ENCODE measurements around the gene SLC35F1. TPM values are rescaled to one million over a fixed set of nuclear protein-coding genes. Genes with fewer than 3 reads are reported as not detected.

SLC35F1 gene
- total RNA-seq, 1 experiment from 2014 or later, result 4.3 TPM

- Histone ChIP-seq H3K9me3 (ENCODE audit: control insufficient read depth, low read depth, low read length) (no peaks in the 10 kb centered on the region), H2BK12ac (ENCODE audit: insufficient read length, low read depth, low read length) (no peak overlapping the region), H2BK20ac (ENCODE audit: low read depth, low read length, poor library complexity, severe bottlenecking) (no peak overlapping the region), H3K4ac (ENCODE audit: low read depth, low read length) (no peak overlapping the region), H4K5ac (ENCODE audit: insufficient read length, low read depth, low read length) (no peak overlapping the region), H3K4me2 (ENCODE audit: insufficient read depth, insufficient read length, low read length) (no peak overlapping the region), H3K9ac (ENCODE audit: extremely low read depth, insufficient read length, low read length) (no peak overlapping the region), H4K20me1 (ENCODE audit: control insufficient read depth, insufficient read depth, insufficient read length) (no peaks in the 10 kb centered on the region), H2BK15ac (ENCODE audit: low read depth, low read length) (no peak overlapping the region), H3K14ac (ENCODE audit: insufficient read depth, low read length) (no peak overlapping the region), H3K4me1 (ENCODE audit: insufficient read depth, low read length) (no peaks in the 10 kb centered on the region), H2BK120ac (ENCODE audit: low read depth, low read length, poor library complexity, severe bottlenecking) (no peak overlapping the region), H3K79me1 (ENCODE audit: insufficient read depth, low read depth, low read length, poor library complexity, severe bottlenecking) (no peaks in the 10 kb centered on the region), H3K23me2 (ENCODE audit: insufficient read length, low read depth, low read length, poor library complexity, severe bottlenecking) (no peaks in the 10 kb centered on the region), H4K91ac (ENCODE audit: insufficient read length, low read depth, low read length) (no peak overlapping the region), H3T11ph (ENCODE audit: low read length) (no peak overlapping the region), H3K23ac (ENCODE audit: insufficient read length, low read depth, low read length) (no peak overlapping the region), H3K79me2 (ENCODE audit: insufficient read depth, low read length) (no peaks in the 10 kb centered on the region), H2AFZ (ENCODE audit: low read length) (no peak overlapping the region), H2AK5ac (ENCODE audit: insufficient read length, low read length) (no peak overlapping the region), H4K8ac (replicated peaks; ENCODE audit: insufficient read length, low read depth, low read length) (no peak overlapping the region), H3K27ac (ENCODE audit: insufficient read length, low read depth, low read length) (no peak overlapping the region), H3K18ac (ENCODE audit: insufficient read length, low read depth, low read length) (no peak overlapping the region), H3K56ac (ENCODE audit: insufficient read length, low read depth, low read length) (no peak overlapping the region), H2BK5ac (ENCODE audit: insufficient read length, low read length) (no peak overlapping the region), H3K27me3 (ENCODE audit: insufficient read depth, low read length) (no peaks in the 10 kb centered on the region)
- no CpG with 5 or more reads among the region's 2 CpGs for WGBS (ENCODE audit: extremely low coverage, insufficient read length, low lambda C conversion rate)
- H3K4me1 Mint-ChIP-seq, result no peaks in the 10 kb centered on the region
- no peak for TF ChIP-seq CTCF (conservative IDR thresholded peaks at IDR 0.05)
- H3K4me3 Mint-ChIP-seq, result no peak overlapping the region
- H3K27me3 Mint-ChIP-seq (ENCODE audit: low read depth), result no peaks in the 10 kb centered on the region
- 0 out of 7 replicates have a peak, but pooled peaks cover 0 to 6% (median 2%) of the 10 kb centered on the region in 3 experiments for H3K36me3 Mint-ChIP-seq (ENCODE audit: insufficient read depth in 1 of 3, low read depth in 3 of 3)
- no peak for DNase-seq
- H3K9me3 Mint-ChIP-seq, result peaks cover 6% of the 10 kb centered on the region in 2 experiments; a peak in 3 of 5 replicates
- no peak overlapping the region for H3K27ac Mint-ChIP-seq
Measured at GRCh38 chr6:118353564-118353963, 446.5 kb downstream of the SLC35F1 start.
